Right lung (tissue), 5 donors: ENCODE measurements around the gene ADH7. TPM values are rescaled to one million over a fixed set of nuclear protein-coding genes. Genes with fewer than 3 reads are reported as not detected.
"Not testable (repeated sequence)": the region's sequence is repeated elsewhere in the genome, so short reads cannot be mapped to it uniquely, and the experiment has no call there.

Experiments used
- DNase-seq, 2 donors: peaks; one replicate each; pipeline ENCODE4 v3.0.0-alpha.2; 2013
- polyA plus RNA-seq, 5 donors: library from polyadenylated mRNA; unstranded; fragments of 120-200 nt; gene quantifications; one replicate each; pipeline versions ENCODE4 v1.2.1 to v1.2.3, GENCODE V29; 2013; ENCODE audit warnings: inconsistent platforms in 1 of 5, low replicate concordance in 1 of 5; ENCODE audit not compliant: insufficient read length in 5 of 5, insufficient read depth in 1 of 5

The ADH7 gene
- polyA plus RNA-seq, 5 donors, result 0.10 to 0.22 TPM; not detected in 3

DNA sequence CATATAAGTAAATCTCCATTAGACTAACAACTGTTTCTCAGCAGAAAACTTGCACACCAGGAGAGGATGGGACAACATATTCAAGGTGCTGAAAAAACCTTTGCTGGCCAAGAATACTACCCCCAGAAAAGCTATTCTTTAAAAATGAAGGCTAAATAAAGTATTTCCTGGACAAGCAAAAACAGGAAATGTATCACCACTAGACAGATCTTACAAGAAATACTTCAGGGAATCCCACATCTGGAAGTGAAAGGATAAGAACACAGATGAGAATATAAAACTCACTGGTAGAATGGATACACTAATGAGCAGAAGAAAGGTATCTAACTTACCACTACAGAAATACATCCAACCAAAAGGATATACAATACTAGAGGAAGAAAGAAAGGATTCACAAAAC, 55.6 kb downstream of the ADH7 start:
- no peak for DNase-seq

DNA sequence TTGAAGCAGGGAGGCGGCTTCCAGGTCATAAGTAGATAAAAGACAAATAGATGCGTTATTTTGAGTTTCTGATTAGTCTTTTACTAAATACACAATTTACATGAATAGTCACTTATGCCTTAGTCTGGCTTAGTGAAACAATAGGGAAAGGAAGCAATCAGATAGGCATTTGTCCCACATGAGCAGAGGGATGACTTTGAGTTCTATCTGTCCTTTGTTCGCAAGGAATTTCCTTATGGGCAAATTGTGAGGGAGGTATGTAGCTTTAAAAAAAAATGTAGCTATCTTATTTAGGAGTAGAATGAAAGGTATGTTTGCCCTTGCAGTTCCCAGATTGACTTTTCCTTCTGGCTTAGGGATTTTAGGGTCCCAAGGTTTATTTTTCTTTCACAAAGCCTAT, 56.3 kb downstream of the ADH7 start:
- no peak for DNase-seq

DNA sequence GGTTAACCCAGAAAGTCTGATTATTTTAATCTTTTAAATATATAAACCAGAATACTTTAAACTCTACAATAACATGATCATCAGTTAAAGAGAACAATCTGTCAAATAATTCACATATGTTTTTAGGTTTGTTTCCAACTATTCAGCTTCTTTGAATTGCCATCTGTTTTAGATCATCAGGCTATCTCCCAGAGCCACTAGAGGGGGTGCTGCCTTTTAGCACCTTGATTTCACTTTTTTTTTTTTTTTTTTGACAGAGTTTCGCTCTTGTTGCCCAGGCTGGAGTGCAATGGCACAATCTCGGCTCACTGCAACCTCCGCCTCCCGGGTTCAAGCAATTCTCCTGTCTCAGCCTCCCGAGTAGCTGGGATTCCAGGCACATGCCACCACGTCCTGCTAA, 57.8 kb downstream of the ADH7 start:
- DNase-seq, result not testable (repeated sequence)

DNA sequence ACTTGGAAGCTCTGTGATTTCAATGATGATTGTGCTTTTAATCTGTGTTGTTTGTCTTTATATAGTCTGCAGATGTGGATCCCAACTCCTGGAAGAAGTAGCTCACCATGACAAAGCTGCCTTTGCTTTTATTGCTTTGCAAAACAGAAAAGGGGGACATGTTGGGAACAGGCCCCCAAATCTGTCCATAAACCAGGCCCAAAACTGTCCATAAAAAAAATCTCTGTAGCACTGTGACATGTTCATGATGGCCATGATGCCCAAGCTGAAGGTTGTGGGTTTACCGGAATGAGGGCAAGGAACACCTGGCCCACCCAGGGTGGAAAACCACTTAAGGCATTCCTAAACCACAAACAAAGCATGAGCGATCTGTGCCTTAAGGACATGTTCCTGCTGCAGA, 62.7 kb downstream of the ADH7 start:
- not testable (repeated sequence) for DNase-seq

DNA sequence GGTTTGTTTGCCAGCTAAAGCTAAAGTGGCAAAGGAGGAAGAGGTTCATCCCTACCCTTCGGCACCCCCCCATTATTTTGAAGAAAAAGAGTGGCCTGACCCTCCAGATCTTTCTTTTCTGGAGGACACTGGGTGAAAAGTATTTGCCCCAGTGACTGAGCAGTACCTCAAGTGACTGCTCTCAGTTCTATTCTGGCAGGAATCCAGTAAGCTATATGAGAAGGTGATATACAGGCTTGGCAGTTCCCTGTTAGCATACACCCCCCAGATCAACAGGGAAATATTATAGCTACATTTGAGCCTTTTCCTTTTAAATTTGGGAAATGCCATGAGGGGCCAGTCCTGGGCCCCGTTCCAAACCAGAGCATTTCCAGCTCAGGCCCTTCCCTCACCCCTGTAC, 67.3 kb downstream of the ADH7 start:
- DNase-seq, result not testable (repeated sequence)

DNA sequence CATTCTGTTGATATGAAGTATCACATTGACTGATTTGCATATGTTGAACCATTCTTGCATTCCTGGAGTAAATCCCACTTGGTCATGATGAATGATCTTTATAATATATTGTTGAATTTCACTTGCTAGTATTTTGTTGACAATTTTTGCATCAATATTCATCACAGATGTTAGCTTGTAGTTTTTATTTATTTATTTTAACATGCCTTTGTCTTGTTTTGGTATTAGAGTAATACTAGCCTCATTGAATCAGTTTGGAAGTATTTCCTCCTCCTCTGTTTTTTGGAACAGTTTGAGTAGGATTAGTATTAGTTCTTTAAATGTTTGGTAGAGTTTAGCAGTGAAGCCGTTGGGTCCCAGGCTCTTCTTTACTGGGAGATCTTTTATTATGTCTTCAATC, 68.7 kb downstream of the ADH7 start:
- DNase-seq, result no peak

DNA sequence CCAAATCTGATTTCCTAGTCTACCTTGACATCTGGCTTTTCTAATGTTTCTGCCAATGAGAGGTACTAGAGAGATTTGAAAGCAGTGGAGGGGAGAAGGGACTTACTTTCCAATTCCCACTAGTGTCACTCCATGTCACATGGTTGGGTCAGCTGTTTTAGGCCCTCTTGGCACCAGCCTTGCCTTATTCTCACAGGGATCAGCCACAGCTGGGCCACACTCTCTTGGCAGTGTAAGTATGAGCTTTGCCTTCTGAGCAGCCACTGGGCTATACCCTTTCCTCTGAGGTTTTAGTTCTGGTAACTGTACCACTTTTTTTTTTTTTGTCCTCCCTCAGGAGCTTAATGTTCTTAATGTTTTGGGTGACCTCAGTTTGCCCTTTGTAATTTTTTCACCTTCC, 72.4 kb downstream of the ADH7 start:
- no peak for DNase-seq

Other genes with a start within 250 kb of the ADH7 start
- gene ADH6, start 216.1 kb downstream of the ADH7 start, polyA plus RNA-seq, result 10 to 100 TPM in 4 of 5 donors, 1 to 10 TPM in 1; 9.0 to 24.9 (median 14.1) TPM
- 10 to 100 TPM; 10.2 to 19.2 (median 17.0) TPM for gene ADH1A, start 144.4 kb downstream of the ADH7 start, polyA plus RNA-seq
- gene ADH1B, start 113.9 kb downstream of the ADH7 start, polyA plus RNA-seq, result 1,000 to 10,000 TPM in 2 of 5 donors, 100 to 1,000 TPM in 3; 945 to 1,187 (median 983) TPM
- 10 to 100 TPM; 21.1 to 28.6 (median 24.8) TPM for gene ADH1C, start 82.6 kb downstream of the ADH7 start, polyA plus RNA-seq
- not detected for gene C4orf17, start 75.7 kb upstream of the ADH7 start, polyA plus RNA-seq
- gene TRMT10A, start 128.7 kb upstream of the ADH7 start, polyA plus RNA-seq, result 10 to 100 TPM; 12.8 to 20.4 (median 14.5) TPM
- gene MTTP, start 139.5 kb upstream of the ADH7 start, polyA plus RNA-seq, result 1 to 10 TPM in 1 of 5 donors, under 1 TPM in 4; 0.37 to 1.8 (median 0.44) TPM
- gene C4orf54, start 222.5 kb upstream of the ADH7 start, polyA plus RNA-seq, result 1 to 10 TPM in 1 of 5 donors, under 1 TPM in 4; 0.01 to 2.6 (median 0.10) TPM